ENCODE results near the gene HIP1.

DNA sequence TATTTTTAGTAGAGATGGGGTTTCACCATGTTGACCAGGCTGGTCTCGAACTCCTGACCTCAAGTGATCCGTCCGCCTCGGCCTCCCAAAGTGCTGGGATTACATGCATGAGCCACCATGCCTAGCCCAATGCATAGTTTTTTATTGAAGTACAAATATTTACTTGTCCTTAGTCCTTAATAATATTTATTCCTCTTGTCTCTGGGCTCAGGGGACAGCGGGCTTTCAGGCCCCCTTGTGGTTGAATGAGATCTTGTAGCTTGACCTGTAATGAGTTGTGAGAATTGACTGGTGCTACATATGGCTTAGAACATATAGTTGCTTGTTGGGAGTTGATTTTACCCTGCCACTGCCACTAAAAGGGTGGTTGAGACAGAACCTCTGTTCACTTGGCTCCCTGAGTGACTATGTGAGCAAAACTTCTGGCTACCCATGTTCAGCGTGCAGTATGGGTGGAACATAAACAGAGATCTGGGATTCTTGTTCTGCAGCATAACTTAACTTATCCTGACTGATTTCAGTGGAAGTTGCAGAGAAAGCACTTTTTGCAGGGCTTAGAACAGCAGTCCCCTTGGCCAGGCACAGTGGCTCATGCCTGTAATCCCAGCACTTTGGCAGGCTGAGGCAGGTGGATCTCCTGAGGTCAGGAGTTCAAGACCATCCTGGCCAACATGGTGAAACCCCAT, 18.4 kb upstream of the HIP1 start:
- TF ChIP-seq RAD21 (conservative IDR thresholded peaks at IDR 0.05 in 1 of 2, IDR thresholded peaks at IDR 0.05 in 1 of 2) (peak; percentile 23 to 59; a peak in 3 of 5 replicates), CTCF (IDR thresholded peaks at IDR 0.05) (peak; percentile 24), JUN (IDR thresholded peaks at IDR 0.05) (no peak), KDM1A (IDR thresholded peaks at IDR 0.05; ENCODE audit: low read depth) (no peak), HEYL (CRISPR knock-in tag; IDR thresholded peaks at IDR 0.05) (no peak), SMC3 (IDR thresholded peaks at IDR 0.05) (0 out of 3 replicates have a peak, but pooled peaks have one; percentile 44), E2F6 (IDR thresholded peaks at IDR 0.05; ENCODE audit: borderline replicate concordance, low read depth) (no peak), ESRRA (IDR thresholded peaks at IDR 0.05; ENCODE audit: borderline replicate concordance, low read length) (no peak), CHD2 (IDR thresholded peaks at IDR 0.05; ENCODE audit: low read length, partially characterized antibody) (no peak)
- TF ChIP-seq, protein P1, sequence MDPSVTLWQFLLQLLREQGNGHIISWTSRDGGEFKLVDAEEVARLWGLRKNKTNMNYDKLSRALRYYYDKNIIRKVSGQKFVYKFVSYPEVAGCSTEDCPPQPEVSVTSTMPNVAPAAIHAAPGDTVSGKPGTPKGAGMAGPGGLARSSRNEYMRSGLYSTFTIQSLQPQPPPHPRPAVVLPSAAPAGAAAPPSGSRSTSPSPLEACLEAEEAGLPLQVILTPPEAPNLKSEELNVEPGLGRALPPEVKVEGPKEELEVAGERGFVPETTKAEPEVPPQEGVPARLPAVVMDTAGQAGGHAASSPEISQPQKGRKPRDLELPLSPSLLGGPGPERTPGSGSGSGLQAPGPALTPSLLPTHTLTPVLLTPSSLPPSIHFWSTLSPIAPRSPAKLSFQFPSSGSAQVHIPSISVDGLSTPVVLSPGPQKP (IDR thresholded peaks at IDR 0.05; ENCODE audit: low read depth, low read length) = no peak
- TF ChIP-seq, protein P2, sequence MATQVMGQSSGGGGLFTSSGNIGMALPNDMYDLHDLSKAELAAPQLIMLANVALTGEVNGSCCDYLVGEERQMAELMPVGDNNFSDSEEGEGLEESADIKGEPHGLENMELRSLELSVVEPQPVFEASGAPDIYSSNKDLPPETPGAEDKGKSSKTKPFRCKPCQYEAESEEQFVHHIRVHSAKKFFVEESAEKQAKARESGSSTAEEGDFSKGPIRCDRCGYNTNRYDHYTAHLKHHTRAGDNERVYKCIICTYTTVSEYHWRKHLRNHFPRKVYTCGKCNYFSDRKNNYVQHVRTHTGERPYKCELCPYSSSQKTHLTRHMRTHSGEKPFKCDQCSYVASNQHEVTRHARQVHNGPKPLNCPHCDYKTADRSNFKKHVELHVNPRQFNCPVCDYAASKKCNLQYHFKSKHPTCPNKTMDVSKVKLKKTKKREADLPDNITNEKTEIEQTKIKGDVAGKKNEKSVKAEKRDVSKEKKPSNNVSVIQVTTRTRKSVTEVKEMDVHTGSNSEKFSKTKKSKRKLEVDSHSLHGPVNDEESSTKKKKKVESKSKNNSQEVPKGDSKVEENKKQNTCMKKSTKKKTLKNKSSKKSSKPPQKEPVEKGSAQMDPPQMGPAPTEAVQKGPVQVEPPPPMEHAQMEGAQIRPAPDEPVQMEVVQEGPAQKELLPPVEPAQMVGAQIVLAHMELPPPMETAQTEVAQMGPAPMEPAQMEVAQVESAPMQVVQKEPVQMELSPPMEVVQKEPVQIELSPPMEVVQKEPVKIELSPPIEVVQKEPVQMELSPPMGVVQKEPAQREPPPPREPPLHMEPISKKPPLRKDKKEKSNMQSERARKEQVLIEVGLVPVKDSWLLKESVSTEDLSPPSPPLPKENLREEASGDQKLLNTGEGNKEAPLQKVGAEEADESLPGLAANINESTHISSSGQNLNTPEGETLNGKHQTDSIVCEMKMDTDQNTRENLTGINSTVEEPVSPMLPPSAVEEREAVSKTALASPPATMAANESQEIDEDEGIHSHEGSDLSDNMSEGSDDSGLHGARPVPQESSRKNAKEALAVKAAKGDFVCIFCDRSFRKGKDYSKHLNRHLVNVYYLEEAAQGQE (IDR thresholded peaks at IDR 0.05) = no peak
